Measurements from ENCODE around the gene GALT.
A peak's percentile ranks its signal among the peaks of the same experiment; 100 is the strongest.

The GALT gene

DNA sequence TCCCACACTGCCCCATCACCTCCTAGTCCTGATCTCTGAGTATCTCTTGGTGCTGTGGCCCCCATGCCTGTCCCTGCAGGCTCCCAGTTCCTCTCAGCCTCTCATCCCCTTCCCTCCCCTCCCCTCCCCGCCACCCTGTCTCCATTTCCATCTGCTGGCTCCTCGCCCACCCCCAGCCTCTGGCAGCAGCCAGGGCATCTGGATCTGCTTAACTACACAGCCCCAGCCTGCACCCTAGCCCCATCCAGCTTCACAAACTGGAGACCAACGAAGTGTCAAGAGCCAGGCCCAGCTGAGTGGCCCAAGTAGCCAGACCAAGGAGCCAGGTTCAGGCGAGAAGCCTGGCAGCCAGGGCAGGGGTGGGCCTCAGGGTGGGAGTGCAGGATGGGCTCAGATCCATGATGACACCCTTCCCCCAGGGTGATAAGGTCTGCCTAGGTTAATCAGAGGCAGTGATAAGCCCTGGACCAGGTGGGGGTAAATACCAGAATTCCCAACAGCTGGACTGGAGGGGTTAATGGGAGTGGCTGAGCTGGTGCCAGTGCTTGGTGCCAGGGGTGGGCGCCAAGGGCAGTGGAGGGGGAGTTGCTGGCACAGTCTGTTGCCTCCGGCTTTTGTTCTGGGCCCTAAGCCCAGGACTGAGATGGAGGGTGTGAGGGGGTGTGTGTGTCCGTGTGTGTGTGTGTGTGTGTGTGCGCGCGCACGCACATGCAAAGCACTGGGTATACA lies 8.0 kb downstream of the GALT start:
- H3K36me3 ChIP-seq (ENCODE audit: control insufficient read depth in 1 of 2, insufficient read depth in 2 of 2, low read depth in 1 of 2, low read length in 2 of 2) = peaks cover 13 to 20% of the 10 kb centered on the region in 2 experiments
- H2BK5ac ChIP-seq (ENCODE audit: low read depth, low read length, poor library complexity, severe bottlenecking) = no peak overlapping the region
- peak overlapping the region; percentile 53 for H3K9ac ChIP-seq (ENCODE audit: low read length)
- no peaks in the 10 kb centered on the region for H3K9me3 ChIP-seq (ENCODE audit: control insufficient read depth, low read length)
- no peak overlapping the region for H3K14ac ChIP-seq (ENCODE audit: low read length in 2 of 2)
- no peak overlapping the region for H3K4ac ChIP-seq (ENCODE audit: low read depth in 1 of 2, low read length in 2 of 2)
- H3K4me2 ChIP-seq (ENCODE audit: low read length, poor library complexity, severe bottlenecking) = no peak overlapping the region
- H3K27ac ChIP-seq (ENCODE audit: low read length, poor library complexity, severe bottlenecking) = no peak overlapping the region
- no peak for DNase-seq
- H3K18ac ChIP-seq (ENCODE audit: low read depth in 1 of 2, low read length in 2 of 2) = no peak overlapping the region
- WGBS = 79% methylated on average over 5 of the region's 11 CpGs
- H3K4me1 ChIP-seq (ENCODE audit: control insufficient read depth, insufficient read depth, low read depth, low read length) = peaks cover 29% of the 10 kb centered on the region
- peak overlapping the region; percentile 36 for H4K8ac ChIP-seq (ENCODE audit: low read length)
- H2BK15ac ChIP-seq (ENCODE audit: low read depth, poor library complexity, severe bottlenecking) = no peak overlapping the region
- no peak overlapping the region for H2AFZ ChIP-seq (ENCODE audit: low read depth, low read length)
- H3K4me3 ChIP-seq (ENCODE audit: insufficient read depth in 1 of 2, low read depth in 1 of 2, low read length in 2 of 2) = peak overlapping the region in 1 of 2 experiments; percentile 65
- H3K23ac ChIP-seq (ENCODE audit: low read length in 2 of 2) = no peak overlapping the region
- no peak overlapping the region for H2AK5ac ChIP-seq (ENCODE audit: low read length, severe bottlenecking)
- no peak overlapping the region for H2BK120ac ChIP-seq (ENCODE audit: low read depth, low read length)
- H4K91ac ChIP-seq (ENCODE audit: low read length) = peak overlapping the region; percentile 37
- H2BK12ac ChIP-seq (ENCODE audit: low read length in 2 of 2) = peak overlapping the region in 1 of 2 experiments; percentile 31
- H3K27me3 ChIP-seq (ENCODE audit: control insufficient read depth in 1 of 2, insufficient read depth in 1 of 2, low read length in 2 of 2) = no peaks in the 10 kb centered on the region
- peaks cover 10% of the 10 kb centered on the region for H3K79me1 ChIP-seq (replicated peaks; ENCODE audit: low read length, poor library complexity, severe bottlenecking)

DNA sequence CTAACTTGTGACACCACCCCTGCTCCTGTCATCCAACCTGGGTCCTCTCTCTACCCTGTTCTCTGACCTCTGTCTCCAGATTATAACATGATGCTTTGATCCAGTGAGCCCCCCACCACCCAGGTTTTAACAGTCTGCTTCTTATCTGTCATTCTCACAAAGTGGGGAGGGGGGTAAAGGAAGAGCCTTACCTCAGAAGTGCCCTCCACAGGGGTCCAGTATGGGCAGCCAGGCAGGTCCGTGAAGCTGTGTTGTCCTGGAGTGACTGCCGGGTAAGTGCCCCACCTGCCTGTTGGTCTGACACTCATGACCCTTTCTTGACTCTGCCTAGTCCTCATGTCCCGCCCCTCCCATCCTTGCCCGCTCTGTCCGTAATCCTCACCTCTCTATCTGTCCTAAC lies 8.9 kb downstream of the GALT start:
- Histone ChIP-seq H3K9me3 (ENCODE audit: control insufficient read depth, low read length) (no peaks in the 10 kb centered on the region), H2BK15ac (ENCODE audit: low read depth, poor library complexity, severe bottlenecking) (no peak overlapping the region), H3K27me3 (ENCODE audit: control insufficient read depth in 1 of 2, insufficient read depth in 1 of 2, low read length in 2 of 2) (no peaks in the 10 kb centered on the region), H3K23ac (ENCODE audit: low read length in 2 of 2) (no peak overlapping the region), H3K14ac (ENCODE audit: low read length in 2 of 2) (no peak overlapping the region), H3K4me1 (ENCODE audit: control insufficient read depth, insufficient read depth, low read depth, low read length) (peaks cover 29% of the 10 kb centered on the region), H3K79me1 (replicated peaks; ENCODE audit: low read length, poor library complexity, severe bottlenecking) (peaks cover 7% of the 10 kb centered on the region), H2BK120ac (ENCODE audit: low read depth, low read length) (no peak overlapping the region), H3K4me3 (ENCODE audit: insufficient read depth in 1 of 2, low read depth in 1 of 2, low read length in 2 of 2) (no peak overlapping the region), H2AK5ac (ENCODE audit: low read length, severe bottlenecking) (no peak overlapping the region), H3K18ac (ENCODE audit: low read depth in 1 of 2, low read length in 2 of 2) (no peak overlapping the region), H4K91ac (ENCODE audit: low read length) (peak overlapping the region; percentile 55), H4K8ac (ENCODE audit: low read length) (no peak overlapping the region), H3K36me3 (ENCODE audit: control insufficient read depth in 1 of 2, insufficient read depth in 2 of 2, low read depth in 1 of 2, low read length in 2 of 2) (peaks cover 11 to 18% of the 10 kb centered on the region in 2 experiments), H2AFZ (ENCODE audit: low read depth, low read length) (no peak overlapping the region), H2BK12ac (ENCODE audit: low read length in 2 of 2) (no peak overlapping the region), H3K4me2 (ENCODE audit: low read length, poor library complexity, severe bottlenecking) (no peak overlapping the region), H2BK5ac (ENCODE audit: low read depth, low read length, poor library complexity, severe bottlenecking) (no peak overlapping the region), H3K9ac (ENCODE audit: low read length) (peak overlapping the region; percentile 58), H3K27ac (ENCODE audit: low read length, poor library complexity, severe bottlenecking) (no peak overlapping the region), H3K4ac (ENCODE audit: low read depth in 1 of 2, low read length in 2 of 2) (no peak overlapping the region)
- no peak for DNase-seq
- WGBS = 82% methylated on average over 5 of the region's 5 CpGs

DNA sequence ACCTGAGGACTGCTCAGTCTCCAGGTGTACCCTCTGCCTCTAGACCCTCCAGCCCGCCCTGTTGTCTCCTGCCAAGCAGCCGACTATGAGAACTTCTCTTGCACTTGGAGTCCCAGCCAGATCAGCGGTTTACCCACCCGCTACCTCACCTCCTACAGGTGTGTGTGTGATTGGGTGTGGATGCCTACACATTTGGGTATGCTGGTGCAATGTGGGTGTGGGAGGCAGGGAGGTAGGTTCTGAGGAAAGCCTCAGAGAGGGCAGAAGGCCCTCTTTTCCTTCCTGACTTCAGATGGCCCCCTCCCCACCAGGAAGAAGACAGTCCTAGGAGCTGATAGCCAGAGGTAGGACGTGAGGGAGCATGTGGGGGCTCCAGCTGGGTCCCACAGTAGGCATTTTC lies 10.5 kb downstream of the GALT start:
- 87% methylated on average over 3 of the region's 5 CpGs for WGBS
- Histone ChIP-seq H3K4me1 (ENCODE audit: control insufficient read depth, insufficient read depth, low read depth, low read length) (peaks cover 22% of the 10 kb centered on the region), H2BK120ac (ENCODE audit: low read depth, low read length) (no peak overlapping the region), H2BK5ac (ENCODE audit: low read depth, low read length, poor library complexity, severe bottlenecking) (no peak overlapping the region), H2AK5ac (ENCODE audit: low read length, severe bottlenecking) (no peak overlapping the region), H3K4me2 (ENCODE audit: low read length, poor library complexity, severe bottlenecking) (no peak overlapping the region), H3K18ac (ENCODE audit: low read depth in 1 of 2, low read length in 2 of 2) (no peak overlapping the region), H3K79me1 (replicated peaks; ENCODE audit: low read length, poor library complexity, severe bottlenecking) (peaks cover 3% of the 10 kb centered on the region), H3K4me3 (ENCODE audit: insufficient read depth in 1 of 2, low read depth in 1 of 2, low read length in 2 of 2) (no peak overlapping the region), H2BK15ac (ENCODE audit: low read depth, poor library complexity, severe bottlenecking) (no peak overlapping the region), H3K23ac (ENCODE audit: low read length in 2 of 2) (no peak overlapping the region), H3K27me3 (ENCODE audit: control insufficient read depth in 1 of 2, insufficient read depth in 1 of 2, low read length in 2 of 2) (no peaks in the 10 kb centered on the region), H2BK12ac (ENCODE audit: low read length in 2 of 2) (no peak overlapping the region), H3K4ac (ENCODE audit: low read depth in 1 of 2, low read length in 2 of 2) (no peak overlapping the region), H4K8ac (ENCODE audit: low read length) (no peak overlapping the region), H2AFZ (ENCODE audit: low read depth, low read length) (no peak overlapping the region), H4K91ac (ENCODE audit: low read length) (no peak overlapping the region), H3K14ac (ENCODE audit: low read length in 2 of 2) (no peak overlapping the region), H3K27ac (ENCODE audit: low read length, poor library complexity, severe bottlenecking) (no peak overlapping the region), H3K9me3 (ENCODE audit: control insufficient read depth, low read length) (no peaks in the 10 kb centered on the region), H3K9ac (ENCODE audit: low read length) (no peak overlapping the region), H3K36me3 (ENCODE audit: control insufficient read depth in 1 of 2, insufficient read depth in 2 of 2, low read depth in 1 of 2, low read length in 2 of 2) (peaks cover 15 to 20% of the 10 kb centered on the region in 2 experiments)
- DNase-seq = no peak

DNA sequence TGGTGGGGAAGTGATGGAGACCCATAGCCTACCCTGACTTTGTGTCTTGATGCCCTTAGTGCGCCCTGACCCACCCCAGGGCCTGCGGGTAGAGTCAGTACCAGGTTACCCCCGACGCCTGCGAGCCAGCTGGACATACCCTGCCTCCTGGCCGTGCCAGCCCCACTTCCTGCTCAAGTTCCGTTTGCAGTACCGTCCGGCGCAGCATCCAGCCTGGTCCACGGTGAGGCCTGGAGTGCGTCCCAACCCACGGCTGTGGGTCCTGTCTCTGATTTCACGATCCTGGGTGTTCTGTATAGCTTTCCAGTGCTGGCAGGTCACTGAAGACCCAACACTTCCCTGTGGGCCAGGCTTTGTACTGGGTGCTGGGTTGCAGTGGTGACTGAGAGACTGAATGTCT lies 12.0 kb downstream of the GALT start:
- Histone ChIP-seq H4K91ac (ENCODE audit: low read length) (no peak overlapping the region), H2BK12ac (ENCODE audit: low read length in 2 of 2) (peak overlapping the region in 1 of 2 experiments; percentile 10), H2BK120ac (ENCODE audit: low read depth, low read length) (no peak overlapping the region), H3K4me2 (ENCODE audit: low read length, poor library complexity, severe bottlenecking) (no peak overlapping the region), H3K23ac (ENCODE audit: low read length in 2 of 2) (no peak overlapping the region), H3K36me3 (ENCODE audit: control insufficient read depth in 1 of 2, insufficient read depth in 2 of 2, low read depth in 1 of 2, low read length in 2 of 2) (peaks cover 17 to 24% of the 10 kb centered on the region in 2 experiments), H3K79me1 (replicated peaks; ENCODE audit: low read length, poor library complexity, severe bottlenecking) (peaks cover under 1% of the 10 kb centered on the region), H3K4me1 (ENCODE audit: control insufficient read depth, insufficient read depth, low read depth, low read length) (peaks cover 8% of the 10 kb centered on the region), H3K27me3 (ENCODE audit: control insufficient read depth in 1 of 2, insufficient read depth in 1 of 2, low read length in 2 of 2) (no peaks in the 10 kb centered on the region), H3K4ac (ENCODE audit: low read depth in 1 of 2, low read length in 2 of 2) (no peak overlapping the region), H2AK5ac (ENCODE audit: low read length, severe bottlenecking) (no peak overlapping the region), H4K8ac (ENCODE audit: low read length) (no peak overlapping the region), H2BK15ac (ENCODE audit: low read depth, poor library complexity, severe bottlenecking) (no peak overlapping the region), H3K18ac (ENCODE audit: low read depth in 1 of 2, low read length in 2 of 2) (no peak overlapping the region), H3K9ac (ENCODE audit: low read length) (no peak overlapping the region), H2BK5ac (ENCODE audit: low read depth, low read length, poor library complexity, severe bottlenecking) (no peak overlapping the region), H3K4me3 (ENCODE audit: insufficient read depth in 1 of 2, low read depth in 1 of 2, low read length in 2 of 2) (no peak overlapping the region), H3K27ac (ENCODE audit: low read length, poor library complexity, severe bottlenecking) (no peak overlapping the region), H3K14ac (ENCODE audit: low read length in 2 of 2) (no peak overlapping the region), H3K9me3 (ENCODE audit: control insufficient read depth, low read length) (no peaks in the 10 kb centered on the region), H2AFZ (ENCODE audit: low read depth, low read length) (no peak overlapping the region)
- no peak for DNase-seq
- WGBS = 91% methylated on average over 14 of the region's 14 CpGs

Data from mesenchymal stem cell (in vitro differentiated cells and primary cell).